ENCODE results near the gene SIRT7.
A peak's percentile ranks its signal among the peaks of the same experiment; 100 is the strongest.

The SIRT7 gene

GRCh38 chr17:81964081-81964849, 46.3 kb upstream of the SIRT7 start:
- TF ChIP-seq NFIC (IDR thresholded peaks at IDR 0.05) (no peak), TEAD4 (IDR thresholded peaks at IDR 0.05) (no peak), TAF1 (IDR thresholded peaks at IDR 0.05; ENCODE audit: low read depth) (no peak), EGR1 (IDR thresholded peaks at IDR 0.05) (no peak), CREB1 (IDR thresholded peaks at IDR 0.05; ENCODE audit: low read depth) (no peak), ZBTB7A (IDR thresholded peaks at IDR 0.05; ENCODE audit: low read depth) (no peak), YY1 (IDR thresholded peaks at IDR 0.05; ENCODE audit: low read depth) (no peak), CEBPB (IDR thresholded peaks at IDR 0.05) (no peak), MAX (IDR thresholded peaks at IDR 0.05) (no peak), RAD21 (IDR thresholded peaks at IDR 0.05; ENCODE audit: low read depth) (no peak)

GRCh38 chr17:81962499-81963441, 44.8 kb upstream of the SIRT7 start:
- TF ChIP-seq USF1 (IDR thresholded peaks at IDR 0.05): no peak
- TF ChIP-seq TCF12 (IDR thresholded peaks at IDR 0.05; ENCODE audit: low read depth): no peak
- no peak for TF ChIP-seq TEAD4 (IDR thresholded peaks at IDR 0.05)
- no peak for TF ChIP-seq EP300 (IDR thresholded peaks at IDR 0.05; ENCODE audit: borderline replicate concordance)
- TF ChIP-seq CREB1 (IDR thresholded peaks at IDR 0.05; ENCODE audit: low read depth): no peak
- no peak for TF ChIP-seq EGR1 (IDR thresholded peaks at IDR 0.05)
- no peak for TF ChIP-seq YY1 (IDR thresholded peaks at IDR 0.05; ENCODE audit: low read depth)
- no peak for TF ChIP-seq MAX (IDR thresholded peaks at IDR 0.05)

- TF ChIP-seq REST (IDR thresholded peaks at IDR 0.05; ENCODE audit: low read depth) (peak; percentile 50; the same call in 1 of the 2 replicates), NFIC (IDR thresholded peaks at IDR 0.05) (no peak)
These were observed 43.8 kb upstream of the SIRT7 start for GRCh38 chr17:81961521-81962498.

GRCh38 chr17:81961087-81961511, 43.1 kb upstream of the SIRT7 start, which contains the start of gene NOTUM:
TSS of gene NOTUM (minus strand) at chr17:81961187. CDS start at chr17:81960909, 278 bp downstream.
- TF ChIP-seq YY1 (IDR thresholded peaks at IDR 0.05; ENCODE audit: low read depth) (no peak), FOXM1 (IDR thresholded peaks at IDR 0.05; ENCODE audit: borderline replicate concordance, low read depth) (no peak), RAD21 (IDR thresholded peaks at IDR 0.05; ENCODE audit: low read depth) (no peak), EGR1 (IDR thresholded peaks at IDR 0.05) (no peak), MAX (IDR thresholded peaks at IDR 0.05) (no peak), EP300 (IDR thresholded peaks at IDR 0.05; ENCODE audit: borderline replicate concordance) (no peak), TCF12 (IDR thresholded peaks at IDR 0.05; ENCODE audit: low read depth) (no peak), ZBTB7A (IDR thresholded peaks at IDR 0.05; ENCODE audit: low read depth) (no peak; the same call in 1 of the 2 replicates), CEBPB (IDR thresholded peaks at IDR 0.05) (no peak)

- TF ChIP-seq CEBPB (IDR thresholded peaks at IDR 0.05) (no peak), REST (IDR thresholded peaks at IDR 0.05; ENCODE audit: low read depth) (no peak), USF1 (IDR thresholded peaks at IDR 0.05) (no peak), NFIC (IDR thresholded peaks at IDR 0.05) (no peak)
These were observed 42.4 kb upstream of the SIRT7 start for GRCh38 chr17:81960130-81960958.

Measured in Ishikawa (cell line).